ENCODE data around the gene MICAL2.
A peak's percentile ranks its signal among the peaks of the same experiment; 100 is the strongest.

MICAL2 gene

GRCh38 chr11:12235553-12235946, 125.2 kb downstream of the MICAL2 start:
- no peak for DNase-seq

- DNase-seq, result peak; percentile 62
Measured at GRCh38 chr11:12235947-12236743, 125.8 kb downstream of the MICAL2 start.

GRCh38 chr11:12236744-12237101, 126.3 kb downstream of the MICAL2 start:
- no peak for DNase-seq

- no peak for DNase-seq
Measured at GRCh38 chr11:12237381-12237784, 127.0 kb downstream of the MICAL2 start.

GRCh38 chr11:12238420-12238819, 128.0 kb downstream of the MICAL2 start:
- no peak for DNase-seq

- no peak for DNase-seq
Measured at GRCh38 chr11:12239396-12239795, 129.0 kb downstream of the MICAL2 start.

GRCh38 chr11:12239804-12240371, 129.5 kb downstream of the MICAL2 start:
- no peak for DNase-seq

- no peak for DNase-seq
Measured at GRCh38 chr11:12240677-12241076, 130.3 kb downstream of the MICAL2 start.

GRCh38 chr11:12241401-12241800, 131.0 kb downstream of the MICAL2 start:
- DNase-seq, result no peak

GRCh38 chr11:12241971-12242672, 131.7 kb downstream of the MICAL2 start:
- DNase-seq, result no peak

GRCh38 chr11:12242966-12243365, 132.6 kb downstream of the MICAL2 start:
- no peak for DNase-seq

GRCh38 chr11:12243486-12243885, 133.1 kb downstream of the MICAL2 start:
- DNase-seq, result no peak

GRCh38 chr11:12243911-12244550, 133.6 kb downstream of the MICAL2 start:
- no peak for DNase-seq

GRCh38 chr11:12245091-12245490, 134.7 kb downstream of the MICAL2 start:
- DNase-seq, result no peak

- DNase-seq, result no peak
Measured at GRCh38 chr11:12245549-12246016, 135.2 kb downstream of the MICAL2 start.

GRCh38 chr11:12246147-12246546, 135.8 kb downstream of the MICAL2 start:
- DNase-seq, result no peak

GRCh38 chr11:12246989-12247388, 136.6 kb downstream of the MICAL2 start:
- DNase-seq, result no peak

- no peak for DNase-seq
Measured at GRCh38 chr11:12247543-12248254, 137.3 kb downstream of the MICAL2 start.

GRCh38 chr11:12248330-12248729, 137.9 kb downstream of the MICAL2 start:
- peak; percentile 61 for DNase-seq

GRCh38 chr11:12249590-12250260, 139.3 kb downstream of the MICAL2 start:
- no peak for DNase-seq

- DNase-seq, result no peak
Measured at GRCh38 chr11:12251666-12252560, 141.5 kb downstream of the MICAL2 start.
